Measurements from ENCODE around the gene ASPSCR1. TPM values are rescaled to one million over a fixed set of nuclear protein-coding genes. Genes with fewer than 3 reads are reported as not detected.

Gene ASPSCR1
- total and polyA plus RNA-seq, 10 of the 15 experiments (the other 5 are each of a cell fraction or from before 2014, with no cell fraction given), result 1.5 to 48.4 (median 25.4) TPM

GRCh38 chr17:82051776-82052637 lies 74.6 kb downstream of the ASPSCR1 start, which contains the start of the genes GPS1 and RFNG (continued):
- TF ChIP-seq USF1 (IDR thresholded peaks at IDR 0.05; ENCODE audit: borderline replicate concordance, extremely low read length, insufficient read depth, low read depth, low read length) (no peak), ZNF274 (IDR thresholded peaks at IDR 0.05; ENCODE audit: insufficient read depth, insufficient read length) (no peak), TBL1XR1 (IDR thresholded peaks at IDR 0.05; ENCODE audit: low read depth, low read length) (peak; percentile 58; the same call in 1 of the 2 replicates), ZSCAN29 (IDR thresholded peaks at IDR 0.05) (no peak), ZNF207 (IDR thresholded peaks at IDR 0.05; ENCODE audit: borderline replicate concordance) (no peak), EZH2 (IDR thresholded peaks at IDR 0.05; ENCODE audit: borderline replicate concordance, control insufficient read depth, low read depth, low read length) (no peak), FOXM1 (IDR thresholded peaks at IDR 0.05; ENCODE audit: low read depth, low read length) (no peak), HCFC1 (IDR thresholded peaks at IDR 0.05; ENCODE audit: low read length) (peak; percentile 63), TCF7 (IDR thresholded peaks at IDR 0.05; ENCODE audit: borderline replicate concordance) (no peak), CHD2 (IDR thresholded peaks at IDR 0.05; ENCODE audit: borderline replicate concordance, low read depth, low read length) (no peak), GATAD2B (conservative IDR thresholded peaks at IDR 0.05; ENCODE audit: low read depth) (peak; percentile 46), ZNF687 (IDR thresholded peaks at IDR 0.05) (no peak), MTA3 (IDR thresholded peaks at IDR 0.05; ENCODE audit: borderline replicate concordance, low read length) (no peak), ZNF24 (IDR thresholded peaks at IDR 0.05) (no peak), IRF3 (IDR thresholded peaks at IDR 0.05) (no peak), SIN3A (IDR thresholded peaks at IDR 0.05; ENCODE audit: low read depth, low read length) (peak; percentile 69; the same call in 1 of the 2 replicates), TCF3 (IDR thresholded peaks at IDR 0.05; ENCODE audit: borderline replicate concordance, insufficient read depth, low read depth, low read length) (0 out of 2 replicates have a peak, but pooled peaks have one; percentile 14), STAT1 (conservative IDR thresholded peaks at IDR 0.05) (no peak)
